HEK293T (cell line): ENCODE data around the gene CTNNA3.
"Not testable (repeated sequence)": the region's sequence is repeated elsewhere in the genome, so short reads cannot be mapped to it uniquely, and the experiment has no call there.

ENCODE experiments used
- CTCF ChIA-PET: fragments of 350-600 bp; formaldehyde crosslinking; extraction: SDS; loops from one replicate; lab custom pipeline; 2021; ENCODE audit warnings: antibody characterized with exemption, inconsistent platforms; lab: Yijun Ruan, JAX
- POLR2A ChIA-PET: fragments of 350-600 bp; formaldehyde crosslinking; extraction: SDS; loops from one replicate; lab custom pipeline; 2020; ENCODE audit warnings: antibody characterized with exemption, inconsistent platforms; lab: Yijun Ruan, JAX
- DNase-seq: peaks from one replicate; pipeline ENCODE4 v3.0.0; 2012; ENCODE audit warnings: mixed read lengths; ENCODE audit errors: extremely low spot score
- ARNT ChIP-seq: fragments of 450-650 bp; IDR thresholded peaks from 2 replicates; pipeline ENCODE4 v1.6.1; 2017; ENCODE audit warnings: mild to moderate bottlenecking
- BHLHE40 ChIP-seq: fragments of 450-650 bp; IDR thresholded peaks from 2 replicates; pipeline ENCODE4 v1.6.1; 2016; ENCODE audit warnings: mild to moderate bottlenecking, moderate library complexity, borderline replicate concordance
- CTBP1 ChIP-seq: fragments of 450-650 bp; IDR thresholded peaks from 2 replicates; pipeline ENCODE4 v1.6.1; 2016; ENCODE audit warnings: borderline replicate concordance
- ELF4 ChIP-seq: fragments of 450-650 bp; IDR thresholded peaks from 2 replicates; pipeline ENCODE4 v1.6.1; 2017; ENCODE audit warnings: antibody characterized with exemption
- FOXA1 ChIP-seq: fragments of 450-650 bp; IDR thresholded peaks from 2 replicates; pipeline ENCODE4 v1.6.1; 2016; ENCODE audit warnings: mild to moderate bottlenecking
- FOXK2 ChIP-seq: fragments of 450-650 bp; IDR thresholded peaks from 2 replicates; pipeline ENCODE4 v1.6.1; 2016; ENCODE audit warnings: mild to moderate bottlenecking
- FOXM1 ChIP-seq: fragments of 450-650 bp; IDR thresholded peaks from 2 replicates; pipeline ENCODE4 v1.6.1; 2017; ENCODE audit warnings: mild to moderate bottlenecking, borderline replicate concordance
- HDGF ChIP-seq: fragments of 450-650 bp; IDR thresholded peaks from 2 replicates; pipeline ENCODE4 v1.6.1; 2017; ENCODE audit warnings: antibody characterized with exemption, borderline replicate concordance
- L3MBTL2 ChIP-seq: fragments of 450-650 bp; conservative IDR thresholded peaks from 2 replicates; pipeline ENCODE4 v1.6.1; 2016; ENCODE audit warnings: mild to moderate bottlenecking
- LEF1 ChIP-seq: fragments of 450-650 bp; IDR thresholded peaks from 2 replicates; pipeline ENCODE4 v1.6.1; 2017; ENCODE audit warnings: mild to moderate bottlenecking, borderline replicate concordance
- NFRKB ChIP-seq: fragments of 450-650 bp; IDR thresholded peaks from 2 replicates; pipeline ENCODE4 v1.6.1; 2016; ENCODE audit warnings: mild to moderate bottlenecking, moderate library complexity
- PKNOX1 ChIP-seq: fragments of 450-650 bp; IDR thresholded peaks from 2 replicates; pipeline ENCODE4 v1.6.1; 2016
- SP1 ChIP-seq: fragments of 450-650 bp; IDR thresholded peaks from 2 replicates; pipeline ENCODE4 v1.6.1; 2017
- SUZ12 ChIP-seq: fragments of 450-650 bp; IDR thresholded peaks from 2 replicates; pipeline ENCODE4 v1.6.1; 2016; ENCODE audit warnings: mild to moderate bottlenecking
- TARDBP ChIP-seq: fragments of 450-650 bp; IDR thresholded peaks from 2 replicates; pipeline ENCODE4 v1.6.1; 2016
- ZNF384 ChIP-seq: fragments of 450-650 bp; IDR thresholded peaks from 2 replicates; pipeline ENCODE4 v1.6.1; 2016

Gene CTNNA3

GRCh38 chr10:66349076-66349475, 1346.9 kb downstream of the CTNNA3 start:
- no peak for DNase-seq
- TF ChIP-seq TARDBP (no peak), SP1 (no peak), LEF1 (no peak), BHLHE40 (no peak), PKNOX1 (no peak), ELF4 (no peak), HDGF (no peak), SUZ12 (no peak), CTBP1 (no peak), L3MBTL2 (no peak), NFRKB (no peak), FOXK2 (no peak), FOXA1 (no peak), ARNT (no peak), FOXM1 (no peak), ZNF384 (no peak)
- POLR2A ChIA-PET: no interaction called here
- CTCF ChIA-PET: interaction anchor here (0.6 kb wide), 1 partner anchor 1099 kb away, joined by 3 read pairs; no protein-coding TSS in a partner anchor

- POLR2A ChIA-PET: no interaction called here
- no peak for TF ChIP-seq HDGF
- TF ChIP-seq TARDBP: no peak
- TF ChIP-seq CTBP1: no peak
- no peak for TF ChIP-seq ARNT
- no peak for TF ChIP-seq FOXA1
- no peak for TF ChIP-seq FOXK2
- TF ChIP-seq SP1: no peak
- no peak for TF ChIP-seq ZNF384
- no peak for TF ChIP-seq NFRKB
- no peak for TF ChIP-seq FOXM1
- no peak for TF ChIP-seq ELF4
- no peak for DNase-seq
- CTCF ChIA-PET: no interaction called here
Observed at GRCh38 chr10:66337211-66337610, 1358.8 kb downstream of the CTNNA3 start.

GRCh38 chr10:66336791-66337190, 1359.2 kb downstream of the CTNNA3 start:
- TF ChIP-seq ELF4: no peak
- TF ChIP-seq HDGF: no peak
- no peak for TF ChIP-seq NFRKB
- ChIA-PET POLR2A (no interaction called here), CTCF (no interaction called here)
- no peak for DNase-seq

- CTCF ChIA-PET, POLR2A ChIA-PET, DNase-seq: not testable (repeated sequence)
Observed at GRCh38 chr10:66335753-66336152, 1360.2 kb downstream of the CTNNA3 start.

GRCh38 chr10:66329147-66329546, 1366.8 kb downstream of the CTNNA3 start:
- no peak for DNase-seq
- CTCF ChIA-PET: no interaction called here
- POLR2A ChIA-PET: no interaction called here
- TF ChIP-seq NFRKB (no peak), TARDBP (no peak), SP1 (no peak), SUZ12 (no peak), HDGF (no peak), PKNOX1 (no peak), LEF1 (no peak), ARNT (no peak), FOXM1 (no peak), FOXK2 (no peak), ZNF384 (no peak), FOXA1 (no peak), ELF4 (no peak), L3MBTL2 (no peak)

GRCh38 chr10:66326876-66327275, 1369.1 kb downstream of the CTNNA3 start:
- no peak for DNase-seq
- POLR2A ChIA-PET: no interaction called here
- CTCF ChIA-PET: no interaction called here
- TF ChIP-seq SP1 (no peak), CTBP1 (no peak), ZNF384 (no peak), FOXA1 (no peak), LEF1 (no peak), HDGF (no peak), NFRKB (no peak), L3MBTL2 (no peak), ARNT (no peak)

GRCh38 chr10:66322777-66323176, 1373.2 kb downstream of the CTNNA3 start:
- DNase-seq: no peak
- POLR2A ChIA-PET: no interaction called here
- CTCF ChIA-PET: no interaction called here
- TF ChIP-seq SP1 (no peak), BHLHE40 (no peak), L3MBTL2 (no peak), ARNT (no peak), NFRKB (no peak), ELF4 (no peak), ZNF384 (no peak), SUZ12 (no peak), LEF1 (no peak), FOXA1 (no peak), TARDBP (no peak), HDGF (no peak), PKNOX1 (no peak), CTBP1 (no peak), FOXM1 (no peak)
